ENCODE data around the gene THRA. TPM values are rescaled to one million over a fixed set of nuclear protein-coding genes. Genes with fewer than 3 reads are reported as not detected.

The THRA gene
- polyA plus RNA-seq, 1 of the 3 experiments (the other 2 are of a cell fraction) = 23.1 TPM

DNA sequence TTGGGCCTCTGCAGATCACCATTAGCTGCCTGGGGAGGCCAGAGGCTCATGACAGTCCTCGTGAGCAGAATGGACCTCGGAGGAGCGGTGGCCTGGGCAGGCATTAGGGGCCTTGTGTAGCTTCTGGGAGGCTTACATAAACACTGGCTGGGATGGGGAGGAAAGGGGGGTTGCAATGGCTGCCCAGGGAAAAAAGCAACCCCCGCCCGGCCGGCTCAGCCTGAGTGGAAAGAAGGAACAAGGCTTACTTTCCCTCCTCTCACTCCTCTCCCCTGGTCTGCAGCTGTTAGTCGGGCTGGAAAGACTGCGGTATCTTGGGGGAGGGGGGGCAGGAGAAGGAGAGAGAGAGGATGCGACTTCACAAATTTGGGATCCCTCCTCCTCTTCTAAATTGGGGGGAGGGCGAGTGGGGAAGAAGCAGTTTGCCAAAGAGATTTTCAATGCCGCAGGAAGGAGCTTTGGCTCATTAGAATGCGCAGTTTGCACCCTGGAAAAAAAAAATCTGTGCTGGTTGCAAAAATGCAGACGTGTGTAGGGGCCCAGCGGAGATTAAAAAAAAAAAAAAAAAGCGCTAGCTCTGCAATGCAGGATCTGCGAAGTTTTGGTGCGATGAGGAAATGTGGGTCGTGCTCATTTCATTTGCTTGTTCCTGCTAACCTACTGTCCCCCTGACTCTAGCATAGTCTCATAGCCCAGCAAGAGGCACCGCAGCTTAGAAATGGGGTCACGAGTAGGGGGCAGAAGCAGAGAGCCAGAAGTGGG, 44.2 kb downstream of the THRA start:
- 91% methylated on average over 20 of the region's 20 CpGs for WGBS (ENCODE audit: low lambda C conversion rate)
- TF ChIP-seq FOXJ3 (CRISPR knock-in tag; IDR thresholded peaks at IDR 0.05) (no peak), TAF1 (IDR thresholded peaks at IDR 0.05; ENCODE audit: borderline replicate concordance, low read depth, low read length) (no peak), USF2 (IDR thresholded peaks at IDR 0.05; ENCODE audit: borderline replicate concordance, low read depth, low read length) (no peak), CTCF (IDR thresholded peaks at IDR 0.05) (no peak), RXRA (IDR thresholded peaks at IDR 0.05; ENCODE audit: borderline replicate concordance, low read depth) (no peak), ELF1 (IDR thresholded peaks at IDR 0.05) (no peak), MEF2A (IDR thresholded peaks at IDR 0.05; ENCODE audit: borderline replicate concordance, low read depth) (no peak), IRF3 (IDR thresholded peaks at IDR 0.05; ENCODE audit: low read depth, low read length) (no peak)
- no peaks in the 10 kb centered on the region for H4K20me1 ChIP-seq (ENCODE audit: insufficient read depth)
- ChIA-PET CTCF (interaction anchor here (0.8 to 1.9 kb wide), 6 partner anchors 8 to 82 kb away, joined by 3 to 10 read pairs (median 5); no protein-coding TSS in a partner anchor), POLR2A (no interaction called here)
- no peak overlapping the region for H2AFZ ChIP-seq (ENCODE audit: low read depth)
- DNase-seq = no peak
- no peaks in the 10 kb centered on the region for H3K9me2 ChIP-seq
- peaks cover 17% of the 10 kb centered on the region for H3F3A ChIP-seq (replicated peaks; ENCODE audit: insufficient read depth)
- no peak overlapping the region for H3K27ac ChIP-seq (ENCODE audit: low read depth in 2 of 2, low read length in 1 of 2)
- no peak overlapping the region for H3K4me2 ChIP-seq
- no peaks in the 10 kb centered on the region for H3K9me3 ChIP-seq
- H3K9ac ChIP-seq = no peak overlapping the region
- H3K27me3 ChIP-seq (ENCODE audit: insufficient read depth) = no peaks in the 10 kb centered on the region
- H3K79me2 ChIP-seq (ENCODE audit: insufficient read depth) = no peaks in the 10 kb centered on the region; the same call in 1 of the 2 replicates
- no peaks in the 10 kb centered on the region for H3K36me3 ChIP-seq (replicated peaks in 1 of 2; ENCODE audit: control insufficient read depth in 1 of 2, insufficient read depth in 2 of 2, low read length in 1 of 2)
- no peak overlapping the region for H3K4me3 ChIP-seq (ENCODE audit: low read depth in 2 of 2, low read length in 1 of 2)
- H3K4me1 ChIP-seq (ENCODE audit: control insufficient read depth in 1 of 2, insufficient read depth in 2 of 2, low read depth in 1 of 2, low read length in 1 of 2) = peaks cover 21 to 22% of the 10 kb centered on the region in 2 experiments; a peak in 3 of 4 replicates

- Histone ChIP-seq H4K20me1 (ENCODE audit: insufficient read depth) (no peaks in the 10 kb centered on the region), H3K36me3 (replicated peaks in 1 of 2; ENCODE audit: control insufficient read depth in 1 of 2, insufficient read depth in 2 of 2, low read length in 1 of 2) (no peaks in the 10 kb centered on the region), H3K9me3 (no peaks in the 10 kb centered on the region), H3K4me1 (ENCODE audit: control insufficient read depth in 1 of 2, insufficient read depth in 2 of 2, low read depth in 1 of 2, low read length in 1 of 2) (peaks cover 28 to 29% of the 10 kb centered on the region in 2 experiments), H3K4me2 (no peak overlapping the region), H3K79me2 (ENCODE audit: insufficient read depth) (no peaks in the 10 kb centered on the region; the same call in 1 of the 2 replicates), H3K9ac (no peak overlapping the region), H3F3A (replicated peaks; ENCODE audit: insufficient read depth) (peaks cover 24% of the 10 kb centered on the region), H2AFZ (ENCODE audit: low read depth) (no peak overlapping the region), H3K4me3 (ENCODE audit: low read depth in 2 of 2, low read length in 1 of 2) (no peak overlapping the region), H3K27ac (ENCODE audit: low read depth in 2 of 2, low read length in 1 of 2) (no peak overlapping the region), H3K27me3 (ENCODE audit: insufficient read depth) (no peaks in the 10 kb centered on the region), H3K9me2 (no peaks in the 10 kb centered on the region)
- CTCF ChIA-PET = interaction anchor here (1.1 to 1.9 kb wide), 5 partner anchors 9 to 82 kb away, joined by 3 to 10 read pairs (median 5); no protein-coding TSS in a partner anchor
- POLR2A ChIA-PET = no interaction called here
- WGBS (ENCODE audit: low lambda C conversion rate) = 85% methylated on average over 5 of the region's 5 CpGs
- no peak for DNase-seq
- TF ChIP-seq NFIC (IDR thresholded peaks at IDR 0.05; ENCODE audit: borderline replicate concordance) (no peak), FOXJ3 (CRISPR knock-in tag; IDR thresholded peaks at IDR 0.05) (no peak), GATA2 (CRISPR knock-in tag; IDR thresholded peaks at IDR 0.05) (no peak), NRF1 (IDR thresholded peaks at IDR 0.05; ENCODE audit: low read depth, low read length) (no peak), RXRA (IDR thresholded peaks at IDR 0.05; ENCODE audit: borderline replicate concordance, low read depth) (no peak), POLR2AphosphoS5 (IDR thresholded peaks at IDR 0.05; ENCODE audit: low read depth, low read length) (no peak), MEF2A (IDR thresholded peaks at IDR 0.05; ENCODE audit: borderline replicate concordance, low read depth) (no peak), JUND (IDR thresholded peaks at IDR 0.05) (no peak), GABPA (IDR thresholded peaks at IDR 0.05; ENCODE audit: low read depth) (no peak), USF1 (IDR thresholded peaks at IDR 0.05; ENCODE audit: borderline replicate concordance, low read depth) (no peak), TCF12 (IDR thresholded peaks at IDR 0.05) (no peak)
- TF ChIP-seq, protein P1, sequence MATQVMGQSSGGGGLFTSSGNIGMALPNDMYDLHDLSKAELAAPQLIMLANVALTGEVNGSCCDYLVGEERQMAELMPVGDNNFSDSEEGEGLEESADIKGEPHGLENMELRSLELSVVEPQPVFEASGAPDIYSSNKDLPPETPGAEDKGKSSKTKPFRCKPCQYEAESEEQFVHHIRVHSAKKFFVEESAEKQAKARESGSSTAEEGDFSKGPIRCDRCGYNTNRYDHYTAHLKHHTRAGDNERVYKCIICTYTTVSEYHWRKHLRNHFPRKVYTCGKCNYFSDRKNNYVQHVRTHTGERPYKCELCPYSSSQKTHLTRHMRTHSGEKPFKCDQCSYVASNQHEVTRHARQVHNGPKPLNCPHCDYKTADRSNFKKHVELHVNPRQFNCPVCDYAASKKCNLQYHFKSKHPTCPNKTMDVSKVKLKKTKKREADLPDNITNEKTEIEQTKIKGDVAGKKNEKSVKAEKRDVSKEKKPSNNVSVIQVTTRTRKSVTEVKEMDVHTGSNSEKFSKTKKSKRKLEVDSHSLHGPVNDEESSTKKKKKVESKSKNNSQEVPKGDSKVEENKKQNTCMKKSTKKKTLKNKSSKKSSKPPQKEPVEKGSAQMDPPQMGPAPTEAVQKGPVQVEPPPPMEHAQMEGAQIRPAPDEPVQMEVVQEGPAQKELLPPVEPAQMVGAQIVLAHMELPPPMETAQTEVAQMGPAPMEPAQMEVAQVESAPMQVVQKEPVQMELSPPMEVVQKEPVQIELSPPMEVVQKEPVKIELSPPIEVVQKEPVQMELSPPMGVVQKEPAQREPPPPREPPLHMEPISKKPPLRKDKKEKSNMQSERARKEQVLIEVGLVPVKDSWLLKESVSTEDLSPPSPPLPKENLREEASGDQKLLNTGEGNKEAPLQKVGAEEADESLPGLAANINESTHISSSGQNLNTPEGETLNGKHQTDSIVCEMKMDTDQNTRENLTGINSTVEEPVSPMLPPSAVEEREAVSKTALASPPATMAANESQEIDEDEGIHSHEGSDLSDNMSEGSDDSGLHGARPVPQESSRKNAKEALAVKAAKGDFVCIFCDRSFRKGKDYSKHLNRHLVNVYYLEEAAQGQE (IDR thresholded peaks at IDR 0.05; ENCODE audit: low read depth, low read length) = no peak
Measured at GRCh38 chr17:40107522-40108174, 44.9 kb downstream of the THRA start.

Data from SK-N-SH (cell line).